22Rv1 (cell line): Measurements from ENCODE around the gene FBLN5.

Source experiments
- CTCF ChIP-seq: fragments of 450-650 bp; IDR thresholded peaks from 2 replicates; pipeline ENCODE4 v1.5.1; 2017; ENCODE audit warnings: mild to moderate bottlenecking
- ZFX ChIP-seq: fragments of 450-650 bp; IDR thresholded peaks from 2 replicates; pipeline ENCODE4 v1.6.1; 2017; ENCODE audit warnings: antibody characterized with exemption, borderline replicate concordance

- TF ChIP-seq CTCF (no peak), ZFX (no peak)
Observed at GRCh38 chr14:91968280-91968679, 20.8 kb upstream of the FBLN5 start.
